ENCODE data around the gene NPEPPS. TPM values are rescaled to one million over a fixed set of nuclear protein-coding genes. Genes with fewer than 3 reads are reported as not detected.

NPEPPS gene
- total RNA-seq, 1 donor from 2014 or later, result 130 TPM

GRCh38 chr17:47670064-47670463 is 139.2 kb downstream of the NPEPPS start:
- no peaks in the 10 kb centered on the region for H3K4me1 Mint-ChIP-seq (ENCODE audit: unreplicated experiment)
- H3K4me3 Mint-ChIP-seq (ENCODE audit: unreplicated experiment), result no peak overlapping the region
- no peak for TF ChIP-seq CTCF (IDR thresholded peaks at IDR 0.05)
- no peak for DNase-seq (ENCODE audit: extremely low spot score, unreplicated experiment)
- peaks cover 70% of the 10 kb centered on the region for H3K36me3 Mint-ChIP-seq (ENCODE audit: unreplicated experiment)
- no peak overlapping the region for H3K27ac Mint-ChIP-seq (ENCODE audit: unreplicated experiment)
- no peaks in the 10 kb centered on the region for H3K9me3 Mint-ChIP-seq (ENCODE audit: unreplicated experiment)
- no peaks in the 10 kb centered on the region for H3K27me3 Mint-ChIP-seq (ENCODE audit: unreplicated experiment)

Other genes with a start within 250 kb of the NPEPPS start
- 1.9 and 2.7 TPM in 2 replicates for gene EFCAB13, start 207.2 kb upstream of the NPEPPS start, total RNA-seq
- 301 and 304 TPM in 2 replicates for gene KPNB1, start 118.8 kb downstream of the NPEPPS start, total RNA-seq
- 16.5 and 17.4 TPM in 2 replicates for gene TBKBP1, start 163.1 kb downstream of the NPEPPS start, total RNA-seq
- gene TBX21, start 202.1 kb downstream of the NPEPPS start, total RNA-seq, result not detected in 2 replicates

Data from osteocyte (in vitro differentiated cells).